Effector CD8-positive, alpha-beta T cell (primary cell): ENCODE data around the gene FHIP1A.

ENCODE experiments used
- DNase-seq: peaks from one replicate; lab custom pipeline; 2025; lab: John Stamatoyannopoulos, UW

Gene FHIP1A

DNA sequence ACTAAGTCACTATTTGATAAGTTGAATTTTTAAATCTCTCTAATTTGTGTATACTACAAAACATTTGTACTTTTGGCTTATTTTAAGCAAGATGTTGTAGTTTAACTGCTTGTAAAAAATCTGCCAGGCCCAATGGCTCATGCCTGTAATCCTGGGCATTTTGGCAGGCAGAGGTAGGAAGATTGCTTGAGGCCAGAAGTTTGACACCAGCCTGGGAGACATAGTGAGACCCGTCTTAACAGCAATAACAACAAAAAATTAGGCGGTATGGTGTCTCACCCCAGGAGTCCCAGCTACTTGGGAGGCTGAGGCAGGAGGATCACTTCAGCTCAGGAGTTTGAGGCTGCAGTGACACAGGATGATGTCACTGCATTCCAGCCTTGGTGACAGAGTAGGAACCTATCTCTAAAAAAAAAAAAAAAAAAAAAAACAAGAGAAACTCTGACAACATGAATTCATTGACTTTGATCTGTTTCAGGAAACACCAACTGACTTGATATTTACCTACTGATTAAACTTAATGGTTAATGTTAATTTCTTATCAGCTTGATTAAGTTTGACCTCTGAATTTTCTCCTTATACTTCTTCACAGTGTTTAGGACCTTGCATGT, 8.9 kb downstream of the FHIP1A start:
- no peak for DNase-seq

DNA sequence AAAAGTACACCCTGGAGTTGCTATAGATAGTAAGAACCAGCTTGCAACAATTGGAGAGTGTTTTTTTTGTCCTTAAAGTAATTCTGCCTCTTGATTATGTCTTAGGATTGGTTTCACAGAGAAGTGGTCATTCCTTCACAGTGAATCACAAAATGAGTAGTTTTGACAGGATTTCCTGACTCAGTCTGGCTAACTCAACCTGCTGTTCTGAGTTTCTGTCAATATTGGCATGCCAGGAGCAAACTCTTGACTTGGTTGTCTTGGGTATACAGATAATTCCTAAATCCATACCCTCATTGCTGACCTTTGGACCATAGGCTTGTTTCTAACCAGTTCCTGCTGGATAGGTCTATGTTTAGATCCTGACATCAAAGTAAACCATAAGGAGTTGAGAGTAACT, 9.4 kb downstream of the FHIP1A start:
- DNase-seq = no peak

DNA sequence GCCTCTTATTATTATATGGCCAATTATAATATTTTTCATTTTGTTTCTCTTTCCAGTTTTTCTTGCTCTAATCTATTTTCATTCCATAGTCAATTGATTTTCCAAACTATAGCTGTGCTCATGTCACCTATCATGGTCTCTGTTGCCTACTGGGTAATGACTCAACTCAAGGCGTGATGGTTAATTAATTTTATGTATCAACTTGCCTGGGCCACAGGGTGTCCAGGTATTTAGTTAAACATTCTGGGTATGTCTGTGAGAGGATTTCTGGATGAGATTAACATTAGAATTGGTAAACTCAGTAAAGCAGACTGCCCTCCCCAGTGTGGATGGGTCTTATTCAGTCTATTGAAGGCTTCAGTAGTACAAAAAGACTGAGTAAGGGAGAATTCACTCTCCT, 9.9 kb downstream of the FHIP1A start:
- no peak for DNase-seq

DNA sequence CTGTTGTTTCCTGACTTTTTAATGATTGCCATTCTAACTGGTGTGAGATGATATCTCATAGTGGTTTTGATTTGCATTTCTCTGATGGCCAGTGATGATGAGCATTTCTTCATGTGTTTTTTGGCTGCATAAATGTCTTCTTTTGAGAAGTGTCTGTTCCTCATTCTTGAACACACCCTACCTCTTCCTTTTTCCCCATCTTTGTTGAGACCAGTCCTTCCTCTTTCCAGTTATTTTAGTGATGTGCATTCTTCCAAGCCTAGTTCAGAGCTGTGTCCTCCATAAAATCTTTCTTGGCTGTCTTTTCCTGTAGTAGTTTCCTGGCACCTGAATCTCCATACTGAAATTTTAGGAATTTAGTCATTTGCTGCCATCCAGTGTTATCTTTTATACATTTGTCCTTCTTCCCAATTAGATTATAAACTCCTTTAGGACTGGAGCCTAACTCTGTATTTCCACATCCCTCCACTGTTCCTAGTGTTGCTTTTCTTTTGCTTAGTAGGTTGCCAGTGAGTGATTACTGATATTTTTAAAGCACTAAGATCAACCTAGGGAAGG, 11.4 kb downstream of the FHIP1A start:
- no peak for DNase-seq

DNA sequence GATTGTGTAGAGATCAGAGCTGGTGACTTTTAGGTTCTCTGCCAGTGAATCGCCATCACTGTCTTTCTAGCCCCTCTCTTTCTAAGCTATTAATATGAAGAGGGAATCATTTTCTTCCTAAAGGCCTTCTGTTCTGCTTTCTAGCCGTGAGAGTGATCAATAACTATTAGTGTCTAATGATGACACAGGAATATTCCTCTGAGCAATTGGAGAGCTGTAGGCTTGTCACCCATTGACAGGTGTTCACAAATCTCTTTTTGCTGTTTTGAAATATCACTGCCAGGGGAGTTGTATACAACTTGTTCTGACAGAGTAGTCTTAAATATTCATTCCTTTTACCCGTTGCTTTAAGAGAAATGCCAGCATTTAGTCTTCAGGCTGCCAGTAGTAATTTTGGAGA, 13.9 kb downstream of the FHIP1A start:
- DNase-seq = no peak

DNA sequence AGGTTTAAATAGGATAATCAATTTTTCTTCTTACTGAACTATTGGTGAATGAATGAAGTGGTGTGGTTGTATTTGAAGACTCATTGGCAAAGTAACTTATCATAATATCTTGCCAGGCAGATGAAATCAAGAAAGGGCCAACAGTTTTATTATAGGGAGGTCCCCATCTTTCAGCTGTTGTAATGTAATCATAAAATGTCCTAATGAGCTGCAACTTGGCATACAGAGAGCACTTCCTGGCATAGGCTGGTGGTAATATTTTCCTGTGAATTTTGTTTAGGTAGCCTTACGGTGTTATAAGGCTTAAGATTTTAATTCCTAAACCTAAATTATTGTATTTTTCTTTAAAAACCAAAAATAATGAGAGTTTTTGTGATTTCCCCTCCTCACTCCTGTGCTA, 17.5 kb downstream of the FHIP1A start:
- no peak for DNase-seq

DNA sequence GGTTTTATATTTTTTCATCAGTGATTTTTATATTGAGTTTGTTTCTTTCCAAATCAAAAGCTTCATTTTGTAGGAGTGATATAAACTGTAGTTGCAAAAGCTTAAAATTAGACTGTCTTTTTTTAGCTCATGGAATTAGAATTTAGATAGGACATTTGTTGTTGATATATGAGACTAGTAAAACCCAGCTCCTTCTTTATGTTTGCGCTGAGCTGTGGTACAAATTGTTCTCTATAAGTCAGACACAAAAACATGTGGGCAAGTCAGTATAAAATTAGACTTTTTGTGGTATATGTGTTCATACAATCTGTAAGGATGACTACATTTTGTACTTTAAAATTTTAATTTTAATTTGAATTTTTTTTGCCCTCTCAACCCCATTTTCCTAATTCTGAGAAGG, 18.3 kb downstream of the FHIP1A start:
- no peak for DNase-seq

DNA sequence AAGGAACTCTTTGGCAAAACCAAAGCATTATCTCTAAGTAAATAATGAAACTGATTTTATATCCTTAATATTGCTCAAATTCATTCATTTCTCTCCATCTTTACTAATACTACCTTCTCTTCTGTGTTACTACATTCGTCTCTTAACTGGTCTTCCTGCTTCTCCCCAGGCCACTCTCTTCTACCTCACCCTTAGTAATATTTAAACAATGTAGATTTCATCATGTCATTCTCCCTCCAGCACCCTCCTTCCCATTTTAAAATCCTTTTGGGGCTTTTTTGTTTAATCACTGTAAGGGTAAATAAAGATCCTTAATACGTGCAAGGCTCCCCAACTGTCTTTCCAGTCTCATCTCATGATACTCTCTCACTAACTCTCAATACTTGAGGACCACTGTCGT, 19.4 kb downstream of the FHIP1A start:
- DNase-seq = no peak

DNA sequence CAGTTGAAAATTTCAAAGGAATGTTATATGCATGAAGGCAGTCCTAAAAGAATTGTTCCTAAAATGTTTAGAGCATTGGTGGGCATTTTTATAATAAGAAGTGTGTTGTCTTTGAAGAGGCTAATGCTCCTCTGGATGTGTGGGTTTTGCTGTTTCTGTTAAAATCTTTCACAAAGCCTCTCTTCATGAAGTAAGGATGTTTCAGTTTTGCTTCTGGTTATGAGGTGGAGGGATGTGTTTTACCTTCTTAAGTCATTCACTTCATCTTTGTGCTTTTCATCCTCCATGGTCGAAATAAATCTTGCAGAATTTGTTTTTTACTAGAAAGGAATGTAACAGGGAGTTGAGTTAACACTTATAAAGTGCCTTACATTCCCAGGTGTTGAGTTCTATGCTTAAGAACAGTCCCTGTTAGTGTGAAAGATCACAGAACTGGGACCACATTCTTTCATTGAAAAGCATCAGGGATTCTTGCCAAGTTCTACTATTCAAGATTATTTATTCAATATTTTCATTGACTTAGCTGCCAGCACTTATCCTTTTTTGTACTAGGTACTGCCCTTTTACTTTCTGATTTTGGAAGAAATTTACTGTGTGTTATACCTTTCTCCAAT, 21.1 kb downstream of the FHIP1A start:
- DNase-seq = no peak

DNA sequence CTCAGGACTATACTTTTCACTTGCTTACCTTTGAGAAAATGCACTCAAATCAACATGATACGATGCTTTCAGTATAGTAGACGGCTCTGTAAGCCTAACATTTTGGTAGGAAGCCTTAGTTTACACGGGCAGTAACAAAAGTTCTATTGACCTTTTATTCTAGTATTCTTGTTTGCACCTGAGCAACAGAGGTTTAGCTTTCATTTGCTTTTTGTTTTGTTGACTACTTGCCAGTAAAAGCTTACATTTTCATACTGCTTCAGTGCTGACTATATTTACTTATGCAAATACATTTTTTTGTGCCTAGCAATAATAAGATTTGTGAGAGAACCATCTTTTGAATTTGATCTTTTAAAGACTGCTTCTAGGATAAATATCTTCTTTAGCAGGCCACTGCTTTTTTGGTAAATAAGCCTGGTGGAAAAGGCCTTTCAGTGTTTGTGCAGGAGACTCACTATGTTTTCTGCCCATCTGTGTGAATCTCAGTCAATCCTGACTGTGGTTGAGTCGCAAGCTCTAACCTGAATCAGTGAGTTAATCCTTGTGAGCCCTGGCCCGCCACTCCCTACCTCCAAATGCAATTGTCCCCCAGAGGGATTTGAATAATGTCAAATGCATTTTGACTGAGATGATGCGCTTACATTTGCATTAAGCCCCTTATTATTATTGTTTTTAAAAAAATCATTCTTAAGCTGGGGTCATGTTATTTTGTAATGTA, 21.9 kb downstream of the FHIP1A start:
- no peak for DNase-seq

DNA sequence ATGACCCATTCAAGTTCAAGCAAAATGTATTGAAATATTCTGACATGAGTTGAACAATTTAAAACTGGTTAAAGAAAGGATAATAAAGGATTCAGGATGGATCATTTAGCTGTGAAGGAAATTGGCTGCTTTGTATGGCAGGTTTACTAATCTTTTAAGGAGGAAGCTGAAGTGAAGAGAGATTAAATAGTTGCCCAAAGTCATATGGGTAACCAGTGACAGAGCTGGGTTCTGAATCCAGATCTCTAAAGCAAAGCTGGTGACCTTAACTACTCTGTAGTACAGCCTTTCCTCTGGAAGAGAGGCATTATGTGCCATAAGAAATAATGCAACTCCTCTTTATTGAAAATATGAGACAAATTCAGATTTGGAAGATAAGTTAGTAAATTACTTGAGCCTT, 22.8 kb downstream of the FHIP1A start:
- DNase-seq = no peak

DNA sequence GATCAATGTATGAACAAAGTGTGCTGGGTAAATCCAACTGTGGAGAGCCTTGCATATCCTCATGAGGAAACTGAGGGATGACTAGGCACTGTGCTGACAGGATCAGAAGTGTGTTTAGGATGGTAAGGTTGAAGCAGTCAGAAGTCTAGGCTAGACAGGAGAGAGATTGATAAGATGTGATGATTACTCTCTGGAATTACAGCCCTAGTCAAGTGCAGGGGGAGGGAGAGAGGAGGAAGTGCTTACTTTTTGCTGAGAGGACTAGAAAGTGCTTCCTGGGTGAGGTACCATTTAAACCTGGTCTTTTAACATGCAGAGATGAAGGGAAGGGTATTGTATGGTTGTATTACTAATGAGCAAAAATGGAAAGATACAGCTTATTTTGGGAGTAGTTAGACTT, 23.7 kb downstream of the FHIP1A start:
- no peak for DNase-seq

DNA sequence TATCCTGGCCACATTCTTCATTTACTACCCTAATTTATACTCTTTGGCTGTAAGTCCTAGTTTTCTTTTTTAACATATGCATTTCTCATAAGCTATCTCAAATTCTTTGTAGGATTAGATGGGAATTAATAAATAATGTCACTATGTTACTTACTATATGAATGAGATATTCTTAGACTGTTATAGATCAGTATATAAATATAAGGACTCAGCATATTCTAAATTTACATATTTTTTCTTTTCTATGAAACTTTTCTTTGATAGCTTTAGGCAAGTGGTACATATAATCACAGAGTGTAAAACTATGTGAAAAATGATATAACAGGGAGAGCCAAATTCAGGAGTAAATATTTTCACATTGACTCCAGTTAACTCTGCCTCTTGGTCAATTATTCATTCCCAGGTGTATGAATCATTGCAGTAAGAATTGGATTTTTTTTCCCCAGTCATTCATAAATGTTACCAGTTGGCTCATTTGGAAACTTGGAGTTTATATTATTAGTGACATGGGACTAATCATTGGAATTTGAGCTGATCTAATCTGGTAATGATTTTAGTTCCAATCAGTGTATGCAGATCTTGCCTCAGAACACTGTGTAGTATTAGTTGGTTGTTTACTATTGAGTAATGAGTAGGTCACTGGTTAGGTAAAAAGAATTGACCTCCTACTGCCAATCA, 25.3 kb downstream of the FHIP1A start:
- no peak for DNase-seq

DNA sequence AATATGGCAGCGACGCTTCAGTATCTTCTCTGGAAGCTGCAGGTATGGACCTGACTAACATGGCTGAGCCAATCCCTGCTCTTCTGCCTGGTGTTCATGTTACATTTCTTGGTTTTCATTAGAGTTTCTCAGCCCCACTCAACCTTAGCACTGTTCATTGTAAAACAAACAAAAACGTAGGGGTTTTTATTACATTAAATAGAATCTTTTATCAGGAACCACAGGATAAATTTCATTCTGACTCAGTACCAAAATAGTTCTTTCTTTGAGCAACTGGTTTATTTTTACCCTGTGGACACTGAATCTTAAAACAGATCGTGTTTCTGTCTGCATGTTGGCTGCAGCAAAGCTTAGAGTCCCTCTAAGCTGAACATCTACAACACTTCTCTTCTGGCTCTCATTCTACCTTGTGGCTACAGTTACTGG, 27.1 kb downstream of the FHIP1A start:
- no peak for DNase-seq

DNA sequence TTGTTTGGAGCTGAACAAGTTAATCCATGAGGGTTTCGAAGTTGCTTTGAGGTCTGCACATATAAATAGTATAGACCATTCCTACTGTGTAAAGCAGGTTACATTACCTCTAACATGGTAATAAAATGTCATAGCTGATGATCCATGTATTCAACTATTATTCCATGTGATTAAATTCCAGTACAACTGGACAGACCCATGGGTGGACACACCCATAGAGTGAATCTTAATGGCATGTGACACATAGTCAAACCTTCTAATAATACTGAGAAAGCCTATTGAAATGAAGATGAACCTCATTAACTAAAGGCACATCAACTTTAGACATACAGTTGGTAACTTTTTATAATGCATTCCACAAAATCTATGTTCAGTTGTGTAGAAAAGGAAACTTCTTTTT, 28.5 kb downstream of the FHIP1A start:
- no peak for DNase-seq

DNA sequence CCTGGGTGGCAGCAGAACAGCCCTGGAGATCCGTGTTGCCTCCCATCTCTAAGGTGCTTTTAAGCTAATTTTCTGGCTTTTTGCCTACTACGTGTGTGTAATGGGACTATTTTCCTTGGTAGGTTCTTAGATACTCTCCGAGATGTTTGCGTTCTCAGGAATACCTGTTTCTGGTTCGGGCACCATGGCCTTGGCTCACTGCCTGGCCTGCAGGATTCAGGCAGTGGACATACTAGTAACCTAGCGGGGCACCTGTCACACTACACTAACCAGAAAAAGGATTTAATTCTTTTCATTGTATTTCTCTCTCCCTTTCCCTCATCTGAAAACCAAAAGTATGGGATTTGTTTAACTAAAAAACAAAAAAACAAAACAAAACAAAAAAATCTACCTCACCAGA, 29.2 kb downstream of the FHIP1A start:
- no peak for DNase-seq

DNA sequence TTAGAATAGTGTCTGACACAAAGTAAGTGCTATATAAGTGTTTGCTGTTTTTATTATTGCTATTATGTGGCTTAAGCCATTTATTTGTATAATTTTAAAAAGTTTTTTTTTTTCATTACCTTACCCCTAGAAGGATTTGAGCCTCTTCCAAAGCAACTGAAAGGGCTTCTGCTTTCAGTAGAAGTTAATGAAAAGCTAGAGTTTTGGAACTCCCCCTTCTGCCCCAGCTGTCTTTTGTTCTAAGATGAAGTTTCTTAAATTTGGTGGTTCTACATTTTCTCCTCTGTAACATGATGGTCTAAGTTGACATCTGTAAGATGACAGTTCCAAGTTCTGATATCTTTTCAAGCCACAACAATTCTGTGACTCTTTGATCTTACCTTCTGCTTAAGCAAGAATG, 30.3 kb downstream of the FHIP1A start:
- no peak for DNase-seq

DNA sequence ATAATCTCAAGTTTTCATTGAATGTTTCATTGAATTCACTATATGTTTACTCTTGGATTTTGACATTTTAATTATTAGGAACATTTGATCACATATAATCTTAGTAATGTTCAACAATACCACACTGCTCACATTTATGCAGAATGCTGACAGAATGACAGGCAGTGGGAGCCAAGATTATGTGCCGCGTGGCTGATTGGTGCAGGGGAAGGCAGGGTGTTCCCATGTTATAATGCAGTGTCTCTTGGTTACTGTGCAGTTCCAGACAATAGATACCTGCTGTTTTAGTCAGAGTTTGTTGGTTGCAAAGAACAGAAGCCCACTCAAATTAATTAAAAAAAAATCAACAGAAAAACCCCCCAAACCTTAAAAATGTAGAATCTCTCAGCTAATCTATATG, 33.0 kb downstream of the FHIP1A start:
- DNase-seq = no peak

DNA sequence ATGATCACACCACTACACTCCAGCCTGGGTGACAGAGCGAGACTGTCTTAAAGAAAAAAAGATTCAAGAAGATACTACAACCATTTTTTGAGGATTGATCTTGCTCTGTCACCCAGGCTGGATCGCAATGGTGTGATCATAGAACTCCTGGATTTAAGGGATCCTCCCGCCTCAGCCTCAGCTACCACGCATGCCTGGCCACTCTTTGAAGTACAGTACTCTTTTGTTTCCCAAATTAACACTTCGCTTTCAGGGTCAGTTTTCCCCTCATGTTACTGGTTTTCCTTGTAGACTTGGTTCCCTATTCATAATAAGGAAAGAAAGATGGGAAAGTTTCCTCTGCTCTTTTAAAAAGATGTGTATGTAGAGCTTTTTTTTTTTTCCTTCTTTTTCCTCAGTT, 34.3 kb downstream of the FHIP1A start:
- no peak for DNase-seq

DNA sequence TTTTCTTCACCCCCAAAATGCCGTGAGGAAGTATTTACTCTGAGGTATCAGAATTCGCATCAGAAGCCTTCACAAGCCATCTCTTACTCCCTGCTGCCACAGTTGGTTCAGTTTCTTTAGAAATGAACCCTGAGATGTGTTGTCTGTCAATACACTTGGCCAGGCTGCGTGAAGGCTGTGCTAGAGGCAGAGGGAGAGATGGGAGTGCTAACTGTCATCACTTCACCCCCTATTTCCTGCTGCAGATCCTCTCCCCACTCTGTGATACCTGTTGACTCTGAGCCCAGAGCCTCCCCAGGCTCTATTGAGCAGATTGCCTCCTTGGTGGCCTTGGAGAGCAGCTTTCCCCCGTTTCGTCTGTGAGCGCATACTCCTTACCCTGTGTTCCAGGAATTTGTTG, 34.8 kb downstream of the FHIP1A start:
- no peak for DNase-seq

DNA sequence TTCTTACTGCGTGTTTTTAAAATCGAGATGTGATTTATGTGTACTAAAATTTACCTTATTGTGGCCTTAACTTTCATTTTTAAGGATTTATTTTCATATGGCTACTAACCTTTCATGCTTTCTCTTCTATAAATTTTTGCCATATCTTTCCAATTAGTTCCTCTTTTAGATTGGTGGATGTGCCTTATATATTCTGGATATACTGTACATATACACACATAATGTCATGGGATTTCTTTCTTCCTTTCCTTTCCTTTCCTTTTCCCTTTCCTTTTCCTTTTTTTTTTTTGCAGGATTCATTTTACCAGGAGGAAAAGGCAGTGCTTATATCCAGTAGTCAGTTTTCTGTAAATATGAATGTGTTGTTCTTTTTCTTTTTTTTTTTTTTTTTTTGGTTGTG, 37.2 kb downstream of the FHIP1A start:
- no peak for DNase-seq

DNA sequence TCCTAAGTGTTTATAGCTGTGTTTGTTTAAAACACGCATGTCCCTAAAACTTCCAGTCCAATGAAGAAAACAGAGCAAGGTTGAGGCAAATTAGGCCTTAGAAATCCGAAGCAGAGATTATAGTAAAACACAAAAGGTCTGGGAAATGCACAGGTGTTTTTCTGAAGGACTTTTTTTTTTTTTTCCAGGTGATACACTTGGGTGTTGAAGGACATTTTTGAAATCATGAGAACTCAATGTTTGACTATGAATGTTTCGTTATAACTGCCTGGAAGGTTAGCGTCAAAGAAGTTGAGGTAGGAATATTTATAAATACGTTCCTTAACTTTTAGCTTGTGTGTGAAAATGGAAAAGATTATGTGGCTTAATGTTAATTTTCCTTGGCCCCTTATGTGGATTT, 45.5 kb downstream of the FHIP1A start:
- DNase-seq = no peak

DNA sequence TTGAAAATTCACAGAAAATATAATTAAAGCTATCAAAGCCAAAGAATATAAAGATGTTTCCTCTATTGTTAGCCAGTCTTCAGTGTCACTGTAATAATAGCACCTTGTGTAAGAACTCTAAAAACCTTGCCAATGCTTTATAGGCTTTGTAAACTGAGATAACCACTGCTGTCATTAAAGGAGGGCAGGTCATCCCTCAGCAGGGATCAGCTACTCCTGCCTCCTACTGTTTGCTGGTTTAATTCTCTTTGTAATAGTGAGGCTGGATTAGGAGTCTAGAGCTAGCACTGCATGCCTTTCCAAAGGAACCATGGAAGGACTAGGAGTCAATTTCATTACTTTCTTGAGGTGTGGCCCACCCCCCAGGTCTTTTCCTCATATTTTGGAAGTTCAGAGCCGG, 46.2 kb downstream of the FHIP1A start:
- DNase-seq = no peak
